HG02938 (cell line): ENCODE results near the gene FOCAD.
A peak's percentile ranks its signal among the peaks of the same experiment; 100 is the strongest.

Source experiments
- ATAC-seq: cut with Tn5 transposase; IDR thresholded peaks from one replicate; pipeline ENCODE4 v1.9.1; 2021; ENCODE audit warnings: mild to moderate bottlenecking, moderate library complexity; ENCODE audit not compliant: unreplicated experiment

The FOCAD gene

DNA sequence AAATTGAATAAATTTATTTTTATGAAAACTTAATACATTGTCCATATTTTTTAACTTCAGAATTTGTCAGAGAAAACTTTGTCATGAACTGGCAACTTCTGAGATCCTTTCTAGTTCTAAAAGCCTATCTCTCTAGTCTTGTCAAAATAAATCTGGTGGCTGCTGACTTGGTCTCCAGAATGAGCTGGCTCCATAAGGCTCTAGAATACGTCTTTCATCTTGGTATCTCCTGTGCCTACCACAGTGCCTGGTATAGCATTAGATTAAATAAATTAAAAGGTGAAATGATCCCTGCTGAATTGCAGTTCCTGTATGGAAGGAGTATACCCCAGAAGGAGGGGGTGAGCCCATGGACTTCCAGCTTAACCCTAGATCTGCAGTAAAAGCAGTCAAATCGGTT is 2.6 kb upstream of the FOCAD start:
- ATAC-seq, result no peak

DNA sequence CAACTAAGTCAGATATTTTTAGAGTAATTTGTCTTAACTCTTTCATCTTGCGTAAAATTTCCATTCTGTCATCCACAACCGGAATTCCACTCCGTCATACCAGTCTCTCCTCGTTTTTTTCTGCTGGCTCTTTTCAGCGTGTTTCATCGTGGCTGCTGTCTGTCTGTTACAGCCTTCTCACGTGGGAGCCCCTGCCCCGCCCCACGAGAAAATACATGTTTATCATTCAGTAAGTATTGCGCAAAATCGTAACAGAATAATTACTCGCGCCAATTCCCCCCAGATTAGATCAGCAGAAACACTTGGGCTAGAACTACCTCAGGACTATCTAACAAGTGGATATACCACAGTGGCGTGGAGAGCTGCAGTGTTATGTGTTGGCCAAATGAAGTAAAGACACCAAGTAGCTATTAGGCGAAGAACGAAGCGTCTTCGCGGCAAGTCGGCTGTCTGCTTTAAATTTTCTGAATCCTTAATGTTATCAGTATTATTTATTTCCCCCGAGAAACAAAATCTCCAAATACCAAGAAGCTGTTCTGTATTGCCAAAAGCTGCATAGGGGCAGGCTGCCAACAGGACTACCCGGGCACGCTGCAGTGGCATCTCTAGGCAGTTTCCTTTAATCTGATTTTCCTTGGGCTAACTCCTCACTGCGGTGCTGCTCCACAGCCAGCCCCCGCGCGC is 566 bp upstream of the FOCAD start:
- ATAC-seq, result peak; percentile 4

DNA sequence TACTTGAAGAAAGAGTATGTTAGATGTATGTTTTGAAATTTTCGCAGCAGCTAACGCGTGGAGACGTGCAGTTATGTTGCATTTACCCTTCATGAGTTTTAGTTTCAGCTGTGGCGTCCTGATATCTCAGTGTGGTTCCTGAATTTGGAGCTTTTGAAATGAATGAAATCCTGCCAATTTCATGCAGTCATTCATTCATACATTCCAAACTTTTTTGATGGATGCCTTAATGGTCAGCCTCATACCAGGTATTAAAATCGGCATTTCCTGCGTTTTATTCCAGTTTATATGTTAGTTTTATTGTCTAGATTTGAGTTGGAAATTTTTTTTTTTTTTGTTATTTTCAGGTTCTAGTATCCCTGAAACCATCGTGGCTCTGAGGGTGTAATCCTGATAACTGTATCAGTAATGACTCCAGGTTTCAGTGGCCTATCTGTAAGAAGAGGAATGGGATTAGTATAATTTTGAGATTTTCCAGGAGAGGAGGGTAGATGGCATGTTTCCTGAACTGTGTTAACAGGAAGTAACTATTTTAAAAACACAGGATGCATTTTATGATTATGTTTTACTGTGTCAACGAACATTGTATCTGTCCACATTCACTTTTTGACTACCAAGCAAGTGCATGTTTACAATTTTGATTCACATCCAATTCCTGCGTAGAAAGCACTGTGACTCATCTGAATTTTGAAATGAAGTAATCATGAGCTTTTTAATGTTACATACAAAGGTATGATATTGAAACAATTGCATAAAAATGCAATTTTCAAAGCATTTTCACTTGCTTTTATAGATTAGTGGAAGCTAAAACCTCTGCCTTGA is 1.0 kb downstream of the FOCAD start:
- no peak for ATAC-seq

DNA sequence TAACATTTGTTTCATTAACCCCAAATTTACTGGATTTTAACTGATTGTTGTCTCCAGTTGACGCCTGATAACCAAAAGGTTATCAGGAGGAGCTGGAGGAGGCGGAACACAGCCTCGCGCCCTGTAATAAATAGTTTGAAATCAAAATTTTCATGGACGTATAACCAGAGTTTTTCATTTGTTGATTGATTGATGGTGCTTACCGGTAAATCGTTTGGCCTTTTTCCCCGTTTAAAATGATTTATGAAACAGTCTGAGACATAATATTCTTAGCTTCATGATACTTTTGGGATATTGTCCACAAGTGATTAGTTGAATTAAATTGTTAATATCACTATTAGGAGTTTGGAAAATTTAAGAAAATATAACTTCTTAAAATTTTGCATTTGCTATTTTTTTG is 1.7 kb downstream of the FOCAD start:
- ATAC-seq, result no peak

DNA sequence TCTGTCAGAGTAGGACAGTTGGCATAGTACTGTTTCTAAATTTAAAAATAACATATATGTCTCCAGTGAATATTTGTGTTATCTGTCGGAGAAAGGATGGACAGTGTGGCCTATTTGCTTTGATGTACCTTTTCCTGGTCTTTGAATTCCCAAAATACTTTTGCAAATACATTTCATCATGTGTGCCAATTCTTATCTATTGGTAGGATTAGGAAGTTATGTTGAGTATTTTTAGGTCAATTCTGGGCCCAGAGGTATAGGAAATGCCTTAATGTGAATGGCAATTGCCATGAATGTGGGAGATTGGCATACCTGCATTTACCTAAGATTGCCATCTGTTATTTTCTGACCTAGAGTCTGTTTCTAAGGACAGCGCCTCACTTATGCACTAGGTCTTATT is 5.8 kb downstream of the FOCAD start:
- no peak for ATAC-seq

DNA sequence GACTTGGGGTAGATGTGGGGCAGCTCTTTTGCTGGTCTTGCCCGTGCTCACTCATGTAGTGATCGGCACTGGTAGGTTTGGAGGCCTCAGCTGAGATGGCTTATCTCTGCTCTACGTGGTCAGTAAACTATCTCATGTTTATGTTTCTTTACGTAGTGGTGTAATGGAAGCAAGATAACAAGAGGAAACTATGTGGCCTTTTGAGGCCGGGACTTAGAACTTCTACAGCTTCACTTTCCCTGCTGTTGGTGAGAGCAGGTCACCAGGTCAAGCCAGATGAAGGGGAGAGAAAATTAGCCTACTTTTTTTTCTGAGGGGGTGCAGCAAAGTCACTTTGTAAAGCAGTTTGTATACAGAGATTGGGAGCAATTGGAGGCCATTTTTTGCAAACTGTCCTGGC is 8.5 kb downstream of the FOCAD start:
- ATAC-seq, result no peak

DNA sequence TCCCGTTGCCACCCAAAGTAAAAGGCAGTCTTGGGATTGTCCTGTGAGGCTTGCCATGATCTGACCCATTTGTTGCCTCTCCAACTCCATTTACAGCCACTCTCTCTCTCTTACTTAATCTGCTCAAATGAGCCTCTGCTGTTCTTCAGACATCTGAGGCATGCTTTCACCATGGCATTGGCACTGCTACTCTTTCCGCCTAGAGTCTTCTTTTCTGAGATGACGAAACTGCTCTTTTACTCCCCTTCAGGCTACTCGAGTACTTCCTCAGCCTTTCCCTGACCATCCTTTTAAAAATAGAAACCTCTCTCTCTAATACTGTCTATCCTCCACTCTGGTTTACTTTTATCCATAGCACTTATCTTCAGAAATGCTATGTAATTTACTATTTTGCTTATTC is 9.0 kb downstream of the FOCAD start:
- ATAC-seq, result no peak

DNA sequence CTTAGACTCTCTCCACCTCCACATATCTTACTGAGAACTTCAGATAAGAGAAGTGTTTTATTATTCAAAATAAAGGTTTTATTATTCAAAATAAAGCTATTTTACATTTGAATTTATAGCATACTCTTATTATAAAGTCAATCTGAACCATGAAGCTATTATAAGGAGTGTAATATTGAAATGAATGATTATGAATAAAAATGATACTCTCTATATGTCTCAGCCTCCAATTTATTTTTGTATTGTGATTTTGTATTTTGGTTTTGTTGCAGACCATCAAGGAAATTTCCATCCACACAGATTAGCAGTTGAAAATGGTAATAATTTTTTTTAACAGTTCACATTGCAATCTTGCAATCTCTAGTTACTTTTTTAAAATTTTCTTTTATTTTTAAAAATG is 10.2 kb downstream of the FOCAD start:
- ATAC-seq, result no peak

DNA sequence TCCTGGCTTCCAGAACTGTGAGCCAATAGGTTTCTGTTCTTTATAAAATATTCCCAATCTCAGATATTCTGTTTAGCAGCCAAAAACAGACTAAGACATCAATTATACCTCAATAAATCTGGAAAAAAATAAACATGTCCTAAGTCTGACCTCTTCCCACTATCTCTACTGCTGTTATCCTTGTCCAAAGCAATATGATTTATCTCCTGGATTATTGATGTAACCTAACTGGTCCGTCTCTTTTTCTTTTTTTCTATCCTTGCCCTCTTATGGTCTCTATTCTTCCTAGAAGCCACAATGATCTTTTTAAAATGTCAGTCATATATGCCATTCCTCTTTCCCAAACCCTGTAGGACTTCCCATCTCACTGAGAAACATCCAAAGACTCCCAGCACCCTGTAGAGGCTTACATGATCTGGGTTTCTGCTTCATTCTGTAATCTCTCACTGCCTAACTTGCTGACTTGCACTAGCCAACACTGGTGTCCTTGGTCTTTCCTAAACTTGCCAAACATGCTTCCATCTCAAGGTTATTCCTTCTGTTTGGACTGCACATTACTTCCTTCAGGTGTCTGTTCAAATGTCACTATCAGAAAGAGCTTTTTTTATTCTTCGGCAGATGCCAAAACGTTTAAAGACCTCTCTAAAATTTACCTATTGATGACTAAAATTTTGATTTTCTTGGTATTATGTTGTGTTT is 13.1 kb downstream of the FOCAD start:
- ATAC-seq, result no peak

DNA sequence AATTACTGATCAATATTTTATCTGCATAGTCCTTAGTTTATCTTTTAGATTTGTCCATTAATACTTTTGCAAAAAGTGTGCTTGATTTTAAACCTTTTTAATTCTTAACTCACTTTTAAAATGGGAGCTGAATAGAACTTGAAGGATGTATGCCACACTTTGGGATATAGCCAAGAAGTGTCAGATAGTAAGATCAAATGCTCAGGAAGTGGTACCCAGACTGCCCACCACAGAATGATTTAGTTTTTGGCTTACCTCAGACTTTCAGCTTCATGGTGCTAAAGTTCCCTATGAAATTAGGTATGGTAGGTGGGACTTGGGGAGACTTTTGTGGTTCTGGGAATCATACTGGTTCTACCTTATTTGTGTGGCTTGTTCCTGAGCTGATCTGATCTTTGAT is 14.7 kb downstream of the FOCAD start:
- ATAC-seq, result no peak

DNA sequence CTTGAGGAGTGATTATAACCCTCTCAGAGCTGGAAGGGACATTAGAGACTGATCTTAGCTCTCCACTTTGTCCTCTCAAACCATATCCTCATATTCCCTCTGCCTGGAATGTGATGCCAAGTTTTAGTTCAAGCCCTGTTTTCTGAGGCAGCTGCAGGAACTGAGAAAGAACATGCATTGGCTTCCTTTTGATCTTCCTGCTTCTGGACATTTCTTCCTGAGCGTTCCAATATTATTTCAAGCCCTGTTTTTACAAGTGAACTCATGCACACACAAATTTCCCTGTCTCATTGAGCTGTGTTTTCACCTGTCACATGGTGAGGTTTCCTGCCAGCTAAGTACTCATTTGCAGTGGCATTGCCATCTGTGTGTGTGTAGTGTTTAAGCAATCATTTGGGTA is 17.0 kb downstream of the FOCAD start:
- ATAC-seq, result no peak

DNA sequence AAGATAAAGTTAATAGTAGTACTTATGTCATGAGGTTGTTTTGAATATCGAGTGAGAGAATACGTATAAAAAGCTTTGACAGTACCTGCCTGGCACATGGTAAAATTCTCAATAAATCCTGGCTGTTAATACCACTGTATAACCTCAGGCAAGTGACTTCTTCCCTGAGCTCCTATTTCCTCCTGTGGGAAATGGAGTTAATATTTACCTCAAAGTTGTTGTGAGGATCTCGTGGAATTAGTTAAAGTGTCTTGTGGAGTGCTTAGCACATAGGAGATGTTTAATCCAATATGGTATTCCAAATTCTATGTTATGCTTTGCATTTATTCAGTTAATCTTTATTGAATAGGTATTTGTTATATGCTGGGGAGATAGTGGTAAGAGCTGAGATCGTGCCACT is 18.5 kb downstream of the FOCAD start:
- no peak for ATAC-seq

DNA sequence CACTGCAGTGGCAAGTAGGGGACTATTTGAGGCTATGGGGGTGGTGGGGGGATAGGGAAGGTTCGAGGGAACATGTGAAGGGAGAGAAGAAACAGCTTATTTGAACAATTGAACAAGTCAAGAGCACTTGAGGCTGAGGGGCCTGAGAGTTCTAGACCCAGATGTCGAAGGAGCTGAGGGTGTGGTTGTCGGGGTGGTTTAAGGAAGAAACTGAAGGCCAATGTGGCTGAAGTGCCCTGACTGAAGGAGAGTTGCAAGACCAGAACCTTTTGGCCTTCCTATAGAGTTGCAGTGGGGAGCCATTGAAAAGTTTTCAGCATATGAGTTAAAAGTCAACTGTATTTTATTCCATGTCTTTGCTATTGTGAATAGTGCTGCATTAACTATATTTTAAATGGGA is 19.1 kb downstream of the FOCAD start:
- ATAC-seq, result no peak

DNA sequence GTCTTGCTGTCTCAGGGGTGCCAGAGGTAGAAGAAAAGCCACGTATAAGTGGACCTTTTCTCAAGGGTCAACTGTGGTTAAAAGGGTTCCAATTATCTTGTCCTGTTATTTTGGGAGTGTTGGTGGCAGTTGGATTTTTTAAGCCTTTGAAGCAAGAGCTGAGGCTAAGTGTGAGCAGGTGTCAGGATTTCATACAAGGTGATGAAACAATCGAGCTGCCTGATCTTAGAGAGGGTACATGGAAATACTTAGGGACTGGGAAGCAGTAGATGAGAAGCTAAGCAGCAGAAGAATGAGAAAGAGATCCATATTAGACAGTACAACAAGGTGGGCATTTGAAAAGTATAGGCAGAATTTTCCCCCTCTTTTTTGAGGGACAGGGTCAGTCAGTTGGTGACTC is 23.6 kb downstream of the FOCAD start:
- no peak for ATAC-seq

DNA sequence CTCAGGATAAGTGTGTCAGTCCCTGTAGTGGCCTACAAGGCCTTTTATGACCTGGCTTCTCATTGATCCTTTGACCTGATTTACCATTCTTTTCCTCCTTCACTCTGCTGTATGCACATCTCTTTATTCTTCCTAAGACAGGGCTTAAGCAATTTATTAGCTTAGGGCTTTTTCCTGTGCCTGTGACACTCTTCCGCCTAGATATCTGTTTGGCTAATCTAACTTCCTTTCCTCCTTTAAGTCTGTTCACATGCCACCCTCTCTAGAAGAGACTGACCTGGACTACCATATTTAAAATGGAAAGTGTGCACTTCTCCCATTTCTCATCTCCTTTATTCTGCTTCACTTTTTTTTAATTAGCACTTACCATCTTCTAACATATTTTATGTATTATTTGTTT is 29.1 kb downstream of the FOCAD start:
- ATAC-seq, result no peak

DNA sequence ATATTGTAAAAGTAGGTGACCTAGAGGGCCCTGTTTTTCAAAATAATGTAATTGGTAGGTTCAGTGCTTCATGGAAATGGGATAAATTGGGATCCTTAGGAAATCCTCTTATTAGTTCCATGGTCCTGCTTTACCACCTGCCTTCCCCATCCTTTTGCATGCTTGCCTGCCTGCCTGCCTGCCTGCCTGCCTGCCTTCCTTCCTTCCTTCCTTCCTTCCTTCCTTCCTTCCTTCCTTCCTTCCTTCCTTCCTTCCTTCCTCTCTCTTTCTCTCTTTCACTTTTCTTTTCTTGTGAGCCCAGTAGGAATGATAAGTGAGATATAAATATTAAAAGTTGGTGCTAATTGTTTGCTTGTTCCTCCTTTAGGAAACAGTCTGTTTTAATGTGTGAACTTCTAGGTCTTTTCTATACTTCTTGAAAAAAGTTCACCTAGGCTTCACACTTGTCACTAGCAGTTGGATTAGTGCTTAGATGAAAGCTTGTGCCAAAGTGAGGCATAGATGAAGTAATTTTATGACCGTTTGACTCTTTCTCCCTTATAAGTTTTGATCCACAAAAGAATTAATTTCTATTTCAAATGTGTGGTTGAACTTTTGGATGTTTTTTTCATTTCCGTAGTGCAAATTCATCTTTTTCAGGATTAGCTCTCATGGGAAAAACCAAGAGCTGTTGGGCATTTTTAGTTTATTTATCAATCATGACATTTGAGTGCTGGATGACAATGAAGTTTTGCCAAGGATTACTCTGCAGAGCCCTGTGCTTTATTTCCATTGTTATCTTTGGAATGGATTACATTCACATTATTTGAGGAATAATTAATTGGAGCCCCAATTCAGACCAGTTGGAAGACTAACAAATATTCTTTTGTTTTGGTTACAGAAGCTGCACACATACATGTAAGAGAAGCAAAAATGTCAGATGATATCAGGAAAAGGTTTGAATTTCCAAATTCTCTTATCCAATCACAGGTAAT is 30.7 kb downstream of the FOCAD start:
- no peak for ATAC-seq

DNA sequence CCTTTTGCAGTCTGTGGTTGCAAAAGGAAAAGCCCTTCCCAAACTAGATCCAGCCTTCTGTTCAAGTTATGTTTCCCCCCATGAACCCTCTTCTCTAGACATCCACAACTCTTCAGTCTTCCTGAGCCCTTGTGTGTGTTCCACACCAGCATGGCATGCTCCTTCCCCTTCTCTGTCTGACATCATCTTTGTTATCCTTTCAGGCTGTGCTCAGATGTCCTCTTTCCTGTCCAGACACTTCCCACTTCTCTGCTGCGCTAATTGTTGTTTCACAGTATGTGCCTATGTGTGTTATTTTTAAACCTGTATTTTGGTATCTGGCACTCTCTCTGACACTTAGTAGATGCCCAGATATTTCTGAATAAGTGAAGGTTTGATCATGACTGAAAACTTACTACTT is 38.2 kb downstream of the FOCAD start:
- ATAC-seq, result no peak

DNA sequence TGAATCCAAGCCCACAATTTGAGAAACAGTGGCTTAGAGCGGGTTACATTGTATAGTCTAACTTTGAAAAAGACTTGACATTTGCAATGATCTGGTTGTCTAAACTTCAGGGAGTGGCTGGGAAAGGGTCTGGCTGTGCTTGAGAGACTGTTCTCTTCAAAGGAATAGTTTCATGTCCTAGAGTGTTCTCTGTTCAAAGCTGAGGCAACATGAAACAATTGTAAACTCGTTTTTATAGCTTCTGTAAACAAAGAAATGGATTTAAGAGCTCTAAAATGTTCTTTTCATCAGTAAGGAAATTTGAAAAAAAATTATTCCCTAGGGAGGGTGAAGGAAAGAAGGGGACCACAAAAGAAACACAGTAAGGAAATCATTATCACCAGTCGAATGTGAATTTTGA is 41.6 kb downstream of the FOCAD start:
- ATAC-seq, result no peak

DNA sequence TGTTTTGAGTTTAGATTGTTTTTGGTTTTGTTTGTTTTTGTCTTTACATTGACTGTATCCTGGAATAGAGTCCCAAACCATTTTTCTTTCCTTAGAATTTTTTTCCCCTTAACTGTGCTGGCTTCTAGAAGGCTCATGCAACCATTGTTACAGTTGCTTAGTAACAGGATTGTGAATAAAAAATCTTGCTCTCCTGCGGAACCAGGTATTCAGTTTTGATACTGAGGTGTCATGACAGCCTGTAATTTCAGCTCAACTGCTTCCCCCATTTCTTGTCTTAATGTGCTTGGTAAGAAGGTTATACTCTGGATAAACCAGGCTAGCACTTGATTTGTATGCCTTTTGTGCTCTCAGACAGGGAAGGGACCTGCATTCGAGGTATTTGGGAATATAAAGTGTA is 42.1 kb downstream of the FOCAD start:
- ATAC-seq, result no peak

DNA sequence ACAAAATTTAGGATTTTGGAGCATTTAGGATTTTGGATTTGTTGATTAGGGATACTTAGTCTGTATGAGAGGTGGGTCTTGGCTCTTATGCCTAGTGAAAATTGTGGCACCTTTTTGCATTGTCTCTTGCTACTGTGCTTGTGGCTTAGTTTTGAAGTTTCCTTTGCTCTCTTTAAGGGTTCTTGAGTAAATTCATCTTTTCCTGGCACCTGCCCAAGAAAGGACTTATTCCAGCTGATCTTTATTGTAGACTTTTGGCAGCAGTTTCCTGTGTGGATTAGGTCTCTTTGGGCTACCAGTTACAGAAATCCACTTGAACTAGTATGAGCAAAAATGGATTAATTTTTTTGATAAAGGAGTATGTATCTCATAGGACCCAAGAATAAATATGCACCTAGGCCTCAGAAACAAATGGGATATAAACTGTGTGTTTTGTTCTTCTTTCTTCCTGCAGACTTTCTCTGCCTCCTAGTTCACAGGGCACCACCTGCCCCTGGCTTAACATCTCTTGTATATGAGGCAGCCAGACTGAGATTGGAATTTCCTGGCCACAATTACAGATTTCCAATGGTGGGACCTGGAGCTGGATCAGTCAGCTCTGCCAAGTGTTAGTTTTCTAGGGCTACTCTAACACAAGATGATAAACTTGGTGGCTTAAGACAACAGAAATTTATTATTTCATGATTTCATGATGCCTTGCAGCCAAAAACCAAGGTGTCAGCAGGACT is 44.6 kb downstream of the FOCAD start:
- no peak for ATAC-seq
